GM23338 (cell line): Measurements from ENCODE around the gene CEP295NL. TPM values are rescaled to one million over a fixed set of nuclear protein-coding genes. Genes with fewer than 3 reads are reported as not detected.

Experiments
- ATAC-seq: fragments of 200-7000 bp; cut with Tn5 transposase; 3 replicates; pipeline ENCODE4 v1.9.1; 2020
- DNase-seq: peaks from one replicate; pipeline ENCODE4 v3.0.0-alpha.2; 2015; ENCODE audit warnings: low spot score
- H2AFZ ChIP-seq: fragments of 200-600 bp; sonication (generic); 2 replicates; pipeline ENCODE4 v1.8.0; 2016; ENCODE audit warnings: antibody characterized with exemption, mild to moderate bottlenecking, moderate library complexity
- H3F3A ChIP-seq: fragments of 200-600 bp; sonication (generic); replicated peaks from 2 replicates; pipeline ENCODE4 v1.8.0; 2017; ENCODE audit warnings: antibody characterized with exemption, mixed run types, low read depth
- H3K27ac ChIP-seq: fragments of 200-600 bp; sonication (generic); 2 replicates; pipeline ENCODE4 v1.6.1; 2016; ENCODE audit warnings: low read depth
- H3K27me3 ChIP-seq: fragments of 200-600 bp; sonication (generic); 2 replicates; pipeline ENCODE4 v1.8.0; 2016; ENCODE audit warnings: mild to moderate bottlenecking, mixed run types, moderate library complexity; ENCODE audit not compliant: insufficient read depth
- H3K36me3 ChIP-seq: fragments of 200-600 bp; sonication (generic); 2 replicates; pipeline ENCODE4 v1.8.0; 2016; ENCODE audit warnings: mild to moderate bottlenecking; ENCODE audit not compliant: insufficient read depth
- H3K4me1 ChIP-seq: fragments of 200-600 bp; sonication (generic); 2 replicates; pipeline ENCODE4 v1.8.0; 2016; ENCODE audit warnings: mild to moderate bottlenecking, moderate library complexity; ENCODE audit not compliant: insufficient read depth
- H3K4me2 ChIP-seq: fragments of 200-600 bp; sonication (generic); 2 replicates; pipeline ENCODE4 v1.7.1; 2017; ENCODE audit warnings: mixed run types
- H3K4me3 ChIP-seq: fragments of 200-600 bp; sonication (generic); 2 replicates; pipeline ENCODE4 v1.6.1; 2016; ENCODE audit warnings: mixed run types
- H3K79me2 ChIP-seq: fragments of 200-600 bp; sonication (generic); replicated peaks from 2 replicates; pipeline ENCODE4 v1.8.0; 2017; ENCODE audit warnings: mild to moderate bottlenecking; ENCODE audit not compliant: insufficient read depth
- H3K9me2 ChIP-seq: fragments of 200-600 bp; sonication (generic); 2 replicates; pipeline ENCODE4 v1.8.0; 2017; ENCODE audit not compliant: insufficient read depth
- H4K20me1 ChIP-seq: fragments of 200-600 bp; sonication (generic); replicated peaks from 2 replicates; pipeline ENCODE4 v1.8.0; 2017; ENCODE audit warnings: mild to moderate bottlenecking; ENCODE audit not compliant: insufficient read depth
- H3K27ac Mint-ChIP-seq: 2 replicates; pipeline ENCODE4 v1.8.0; 2020; ENCODE audit warnings: inconsistent platforms, mild to moderate bottlenecking, moderate library complexity, mixed read lengths
- H3K27me3 Mint-ChIP-seq: 3 replicates; pipeline ENCODE4 v1.8.0; 2022; ENCODE audit warnings: low read depth, mild to moderate bottlenecking, moderate library complexity, mixed read lengths, inconsistent platforms; ENCODE audit not compliant: insufficient read depth, poor library complexity
- H3K36me3 Mint-ChIP-seq: 3 replicates; pipeline ENCODE4 v1.8.0; 2021; ENCODE audit warnings: low read depth, mild to moderate bottlenecking, inconsistent platforms, moderate library complexity, mixed read lengths
- H3K4me1 Mint-ChIP-seq: 3 replicates; pipeline ENCODE4 v1.8.0; 2020; ENCODE audit warnings: mild to moderate bottlenecking, inconsistent platforms, mixed read lengths
- H3K4me3 Mint-ChIP-seq: 3 replicates; pipeline ENCODE4 v1.8.0; 2021; ENCODE audit warnings: moderate library complexity, mild to moderate bottlenecking, inconsistent platforms, mixed read lengths
- H3K9me3 Mint-ChIP-seq: 3 replicates; pipeline ENCODE4 v1.8.0; 2020; ENCODE audit warnings: moderate library complexity, mild to moderate bottlenecking, inconsistent platforms, mixed read lengths
- CREB1 ChIP-seq: fragments of 250-450 bp; sonication (Bioruptor Pico); IDR thresholded peaks from 2 replicates; pipeline ENCODE4 v1.5.0; 2020; ENCODE audit warnings: low read depth, mild to moderate bottlenecking, moderate library complexity
- ETS1 ChIP-seq: IDR thresholded peaks from 2 replicates; pipeline ENCODE4 v1.6.1; 2016; ENCODE audit warnings: antibody characterized with exemption
- EZH2 ChIP-seq: fragments of 200-600 bp; sonication (generic); IDR thresholded peaks from one replicate; pipeline ENCODE4 v1.8.0; 2017; ENCODE audit warnings: antibody characterized with exemption, mild to moderate bottlenecking, low read depth; ENCODE audit not compliant: unreplicated experiment
- JUNB ChIP-seq: IDR thresholded peaks from one replicate; pipeline ENCODE4 v1.6.1; 2016; ENCODE audit warnings: antibody characterized with exemption; ENCODE audit not compliant: unreplicated experiment
- POLR2AphosphoS5 ChIP-seq: IDR thresholded peaks from 2 replicates; pipeline ENCODE4 v1.6.1; 2016; ENCODE audit warnings: antibody characterized with exemption, low read depth
- STAT1 ChIP-seq: IDR thresholded peaks from one replicate; pipeline ENCODE4 v1.6.1; 2016; ENCODE audit warnings: antibody characterized with exemption; ENCODE audit not compliant: unreplicated experiment
- ZNF114 ChIP-seq: fragments of 250-450 bp; sonication (Bioruptor Pico); IDR thresholded peaks from 2 replicates; pipeline ENCODE4 v1.5.0; 2020; ENCODE audit warnings: mild to moderate bottlenecking, moderate library complexity
- ZNF331 ChIP-seq: fragments of 250-450 bp; sonication (Bioruptor Pico); IDR thresholded peaks from 2 replicates; pipeline ENCODE4 v1.5.0; 2020; ENCODE audit warnings: low read depth, mild to moderate bottlenecking, moderate library complexity
- ZNF462 ChIP-seq: fragments of 250-450 bp; sonication (Bioruptor Pico); IDR thresholded peaks from 2 replicates; pipeline ENCODE4 v1.5.0; 2020; ENCODE audit warnings: mild to moderate bottlenecking, moderate library complexity
- polyA plus RNA-seq: library from polyadenylated mRNA; unstranded; fragments of >200 nt; fragmentation: Nextera tagmentation; extraction: Ambion mirVana; gene quantifications from 2 replicates; pipeline ENCODE4 v1.2.1, GENCODE V29; 2016
- total RNA-seq: library from RNA; depleted of rRNA; stranded (reverse); fragments of >200 nt; shearing (Covaris generic); gene quantifications from 2 replicates; pipeline ENCODE4 v1.2.3, GENCODE V29; 2014

CEP295NL gene
- total and polyA plus RNA-seq, 2 experiments from 2014 or later: 0.69 TPM; not detected in 1

DNA sequence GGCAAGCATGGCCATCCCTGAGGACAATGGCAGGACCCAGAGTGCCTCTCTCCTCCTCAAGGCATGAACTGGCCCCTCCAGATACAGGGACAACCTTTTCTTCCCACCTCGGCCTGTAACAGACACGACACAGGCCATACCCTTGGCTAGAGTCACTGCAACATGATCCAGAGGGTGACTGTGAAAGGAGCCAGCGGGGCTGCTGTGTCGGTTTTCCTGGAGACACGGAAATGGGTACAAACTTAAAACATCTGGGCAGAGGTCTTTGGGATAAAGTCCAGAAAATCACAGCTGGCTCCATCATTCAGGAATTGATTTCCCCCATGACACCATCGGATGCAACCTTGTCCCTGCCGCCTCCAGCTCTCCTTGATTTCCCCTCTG is 5.3 kb downstream of the CEP295NL start:
- Mint-ChIP-seq H3K27me3 (peaks cover 18% of the 10 kb centered on the region), H3K27ac (no peak overlapping the region), H3K36me3 (no peaks in the 10 kb centered on the region; the same call in 2 of the 3 replicates), H3K9me3 (no peaks in the 10 kb centered on the region), H3K4me1 (peaks cover 36% of the 10 kb centered on the region), H3K4me3 (no peak overlapping the region; the same call in 2 of the 3 replicates)
- H3F3A ChIP-seq: 0 out of 2 replicates have a peak, but pooled peaks cover 3% of the 10 kb centered on the region
- no peaks in the 10 kb centered on the region for H3K36me3 ChIP-seq
- no peak overlapping the region for H2AFZ ChIP-seq
- peaks cover 26% of the 10 kb centered on the region for H3K79me2 ChIP-seq
- H3K4me2 ChIP-seq: no peak overlapping the region
- no peaks in the 10 kb centered on the region for H3K27me3 ChIP-seq
- DNase-seq: no peak
- peaks cover 20% of the 10 kb centered on the region for H3K4me1 ChIP-seq
- peaks cover 16% of the 10 kb centered on the region for H4K20me1 ChIP-seq
- H3K27ac ChIP-seq: no peak overlapping the region
- H3K4me3 ChIP-seq: no peak overlapping the region
- TF ChIP-seq STAT1 (no peak), ZNF462 (CRISPR knock-in tag) (no peak), ZNF331 (CRISPR knock-in tag) (no peak), ZNF114 (no peak), CREB1 (CRISPR knock-in tag) (no peak), POLR2AphosphoS5 (no peak), JUNB (no peak), ETS1 (no peak), EZH2 (no peak)
- no peak for ATAC-seq
- no peaks in the 10 kb centered on the region for H3K9me2 ChIP-seq
